Subcutaneous adipose tissue (tissue), 4 donors: ENCODE measurements around the gene LRRC1. TPM values are rescaled to one million over a fixed set of nuclear protein-coding genes. Genes with fewer than 3 reads are reported as not detected.

Experiments
- total RNA-seq, 4 donors: library from RNA; depleted of rRNA; stranded (reverse); fragments of >200 nt; gene quantifications; one replicate each; pipeline ENCODE4 v1.1.0, GENCODE V29; 2016
- TF ChIP-seq, protein P1 (sequence below): fragments of 450-650 bp; IDR thresholded peaks from one replicate; pipeline ENCODE4 v1.5.1; 2016; ENCODE audit warnings: low read depth, mild to moderate bottlenecking, control low read depth, antibody characterized with exemption, moderate library complexity

Gene LRRC1
- total RNA-seq, 4 donors from 2014 or later = 10.5 to 28.3 (median 18.0) TPM

DNA sequence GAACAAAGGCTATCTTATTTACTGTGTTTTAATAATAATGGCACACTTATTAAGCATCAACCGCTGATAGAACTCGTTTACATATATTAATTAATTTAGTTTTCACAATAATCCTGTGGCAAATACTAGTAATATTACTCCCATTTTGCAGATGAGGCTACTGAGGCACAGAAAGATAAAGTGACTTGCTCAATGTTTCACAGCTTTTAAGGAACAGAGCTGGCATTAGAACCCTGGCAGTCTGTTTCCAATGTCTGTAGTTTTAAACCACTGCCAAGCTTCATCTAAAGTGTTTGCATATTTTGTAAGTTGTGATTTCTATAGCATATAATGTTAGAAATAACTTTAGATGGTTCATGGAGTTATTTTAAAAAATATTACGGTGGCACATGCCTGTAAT, 38.4 kb upstream of the LRRC1 start:
- TF ChIP-seq, protein P1, sequence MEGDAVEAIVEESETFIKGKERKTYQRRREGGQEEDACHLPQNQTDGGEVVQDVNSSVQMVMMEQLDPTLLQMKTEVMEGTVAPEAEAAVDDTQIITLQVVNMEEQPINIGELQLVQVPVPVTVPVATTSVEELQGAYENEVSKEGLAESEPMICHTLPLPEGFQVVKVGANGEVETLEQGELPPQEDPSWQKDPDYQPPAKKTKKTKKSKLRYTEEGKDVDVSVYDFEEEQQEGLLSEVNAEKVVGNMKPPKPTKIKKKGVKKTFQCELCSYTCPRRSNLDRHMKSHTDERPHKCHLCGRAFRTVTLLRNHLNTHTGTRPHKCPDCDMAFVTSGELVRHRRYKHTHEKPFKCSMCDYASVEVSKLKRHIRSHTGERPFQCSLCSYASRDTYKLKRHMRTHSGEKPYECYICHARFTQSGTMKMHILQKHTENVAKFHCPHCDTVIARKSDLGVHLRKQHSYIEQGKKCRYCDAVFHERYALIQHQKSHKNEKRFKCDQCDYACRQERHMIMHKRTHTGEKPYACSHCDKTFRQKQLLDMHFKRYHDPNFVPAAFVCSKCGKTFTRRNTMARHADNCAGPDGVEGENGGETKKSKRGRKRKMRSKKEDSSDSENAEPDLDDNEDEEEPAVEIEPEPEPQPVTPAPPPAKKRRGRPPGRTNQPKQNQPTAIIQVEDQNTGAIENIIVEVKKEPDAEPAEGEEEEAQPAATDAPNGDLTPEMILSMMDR = no peak

DNA sequence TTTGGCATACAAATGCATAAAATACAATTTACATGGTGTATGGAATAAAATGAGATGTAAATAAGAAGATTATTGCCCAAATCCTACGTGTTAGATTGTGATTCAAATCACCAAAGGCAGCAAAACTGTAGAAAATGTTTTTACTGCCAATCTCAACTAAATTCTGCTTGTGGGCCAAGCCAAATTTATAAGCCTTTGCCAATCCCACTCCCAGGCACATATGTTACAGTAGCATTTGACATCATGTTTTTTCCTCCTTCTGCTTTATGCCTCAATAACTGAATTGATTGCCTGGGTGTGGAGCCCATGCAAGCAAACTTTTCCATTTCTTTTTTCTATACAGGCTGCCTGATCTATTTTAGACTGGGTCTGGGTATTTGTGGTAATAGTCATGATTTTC, 36.3 kb upstream of the LRRC1 start:
- TF ChIP-seq, protein P1 = no peak

DNA sequence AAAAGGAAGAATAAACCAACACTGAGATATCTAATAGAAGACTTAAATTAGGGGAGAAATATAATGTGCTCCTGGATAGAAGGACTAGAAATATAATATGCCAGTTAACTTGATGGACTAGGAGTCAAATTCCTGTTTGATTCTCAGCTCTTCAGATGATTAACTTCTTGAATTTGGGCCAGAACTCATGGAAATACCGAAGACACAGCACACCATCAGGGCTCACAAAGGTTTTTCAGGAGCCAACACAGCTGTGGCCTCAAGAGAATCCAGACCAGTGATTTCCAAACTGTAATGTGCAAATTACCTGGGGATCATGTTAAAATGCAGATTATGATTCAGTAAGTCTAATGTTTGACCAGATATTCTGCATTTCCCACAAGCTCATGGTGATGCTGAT, 33.8 kb upstream of the LRRC1 start:
- TF ChIP-seq, protein P1 = no peak

DNA sequence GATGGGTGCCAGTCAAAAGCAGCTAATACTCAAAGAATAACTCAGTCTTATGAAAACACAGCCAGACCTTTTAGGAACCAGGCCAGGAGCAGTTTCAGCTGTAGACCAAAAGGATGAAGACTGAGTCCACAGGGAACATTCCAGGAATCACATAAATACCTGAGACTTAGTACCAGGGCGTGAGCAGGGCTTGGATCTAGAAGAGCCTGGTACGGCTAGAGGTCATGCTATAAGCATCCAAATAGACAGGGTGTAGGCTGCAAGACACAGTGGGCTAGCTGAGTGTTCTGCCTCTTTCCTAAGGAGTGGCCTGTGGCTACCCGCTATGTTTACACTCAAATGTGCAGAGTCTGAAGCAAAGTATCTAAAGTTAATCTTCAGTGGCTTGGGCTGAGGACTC, 29.5 kb upstream of the LRRC1 start:
- TF ChIP-seq, protein P1 = no peak

DNA sequence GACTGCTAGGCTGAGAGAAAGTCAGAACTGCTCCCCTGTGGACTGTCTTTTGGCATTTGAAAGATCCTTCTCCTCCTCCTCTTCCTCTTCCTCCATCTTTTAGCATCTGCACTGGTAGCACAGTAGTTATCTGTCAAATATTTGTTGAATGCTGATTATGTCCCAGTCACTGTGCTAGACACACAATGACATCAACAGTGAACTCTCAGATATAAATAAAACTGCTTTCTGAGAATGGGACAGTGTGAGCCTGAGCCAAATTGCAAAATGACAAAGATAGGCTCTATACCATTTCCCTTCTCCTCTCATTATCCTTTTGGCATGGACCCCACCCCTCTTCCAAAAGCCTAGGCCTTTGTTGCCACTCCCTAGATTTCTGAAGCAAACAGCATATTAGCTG, 27.9 kb upstream of the LRRC1 start:
- TF ChIP-seq, protein P1 = no peak

DNA sequence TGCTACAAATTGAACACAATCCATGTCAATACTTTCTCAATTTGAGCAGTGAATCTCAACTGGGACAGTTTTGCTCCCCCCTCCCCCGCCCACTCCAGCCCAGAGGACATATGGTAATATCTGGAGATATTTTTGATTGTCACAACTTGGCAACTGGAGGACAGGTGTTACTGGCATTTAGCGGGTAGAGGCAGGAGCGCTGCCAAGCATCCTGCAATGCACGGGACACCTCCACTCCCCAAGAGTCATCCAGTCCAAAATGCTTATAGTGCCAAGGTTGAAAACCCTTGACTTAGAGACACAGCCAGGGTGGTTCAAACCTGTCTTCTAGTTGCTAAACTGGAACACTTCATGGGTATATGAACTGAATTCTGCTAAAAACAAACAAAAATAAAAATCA, 26.9 kb upstream of the LRRC1 start:
- TF ChIP-seq, protein P1 = no peak

DNA sequence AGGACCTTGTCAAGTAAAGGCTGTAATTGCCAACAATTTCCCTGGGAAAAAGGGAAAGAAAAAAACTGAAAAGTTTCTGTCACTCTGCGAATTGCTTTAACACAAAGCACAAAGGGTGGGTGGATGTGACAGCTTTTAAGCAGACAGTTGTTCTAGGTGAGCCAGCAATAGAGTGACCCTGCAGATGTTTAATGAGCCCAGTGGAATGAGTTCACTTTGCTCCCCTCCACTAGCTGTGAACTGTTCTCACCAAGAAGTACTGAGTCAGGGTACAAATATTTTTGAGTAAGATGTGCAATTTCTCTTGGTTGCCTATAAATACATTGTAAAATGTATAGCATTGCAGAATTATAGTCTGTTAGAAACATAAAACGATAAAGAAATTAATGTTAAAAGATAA, 26.2 kb upstream of the LRRC1 start:
- TF ChIP-seq, protein P1 = no peak
